GM12891 (cell line): ENCODE data around the gene EPHX1.

Experiments
- PAX5 ChIP-seq: IDR thresholded peaks from 2 replicates; pipeline ENCODE4 v1.6.1; 2011; ENCODE audit warnings: low read length, moderate library complexity, mild to moderate bottlenecking; ENCODE audit not compliant: insufficient read depth, severe bottlenecking
- POLR2A ChIP-seq: IDR thresholded peaks from 2 replicates; pipeline ENCODE4 v1.6.1; 2011; ENCODE audit warnings: low read depth, low read length, control low read depth
- POLR2AphosphoS5 ChIP-seq: IDR thresholded peaks from 2 replicates; pipeline ENCODE4 v1.6.1; 2011; ENCODE audit warnings: low read depth, low read length, control low read depth
- POU2F2 ChIP-seq: IDR thresholded peaks from 2 replicates; pipeline ENCODE4 v1.6.1; 2011; ENCODE audit warnings: low read depth, mild to moderate bottlenecking, control low read depth, low read length, moderate library complexity
- SPI1 ChIP-seq: IDR thresholded peaks from 2 replicates; pipeline ENCODE4 v1.6.1; 2011; ENCODE audit warnings: low read depth, low read length, control low read depth
- TAF1 ChIP-seq: IDR thresholded peaks from 2 replicates; pipeline ENCODE4 v1.6.1; 2011; ENCODE audit warnings: low read depth, low read length, control low read depth

- TF ChIP-seq POLR2AphosphoS5, result no peak
- TF ChIP-seq POLR2A, result no peak
- TF ChIP-seq TAF1, result no peak
- TF ChIP-seq SPI1, result no peak
- TF ChIP-seq PAX5, result no peak
- TF ChIP-seq POU2F2, result no peak
Measured at GRCh38 chr1:225844236-225845061, 34.5 kb downstream of the EPHX1 start.
